Neural cell (in vitro differentiated cells): ENCODE data around the gene UPF1. TPM values are rescaled to one million over a fixed set of nuclear protein-coding genes. Genes with fewer than 3 reads are reported as not detected.

Experiments
- H2AFZ ChIP-seq: fragments of 200-600, 300-800 bp; sonication (generic), shearing (Covaris generic); 2 replicates; pipeline ENCODE4 v1.6.0; 2014; ENCODE audit warnings: low read depth, mild to moderate bottlenecking, antibody characterized with exemption, low read length, moderate library complexity
- H3F3A ChIP-seq: fragments of 200-600 bp; shearing (Covaris generic); 2 replicates; pipeline ENCODE4 v1.6.1; 2016; ENCODE audit warnings: mild to moderate bottlenecking, moderate library complexity, mixed read lengths, antibody characterized with exemption, low read length; ENCODE audit not compliant: insufficient read depth, poor library complexity, severe bottlenecking
- H3K27ac ChIP-seq: fragments of 200-600, 300-800 bp; sonication (generic), shearing (Covaris generic); 2 replicates; pipeline ENCODE4 v1.5.1; 2014; ENCODE audit warnings: mild to moderate bottlenecking, low read length, moderate library complexity
- H3K27me3 ChIP-seq: fragments of 300-800, 200-600 bp; sonication (generic), shearing (Covaris generic); 2 replicates; pipeline ENCODE4 v1.6.0; 2014; ENCODE audit warnings: mild to moderate bottlenecking, low read depth, low read length, moderate library complexity; ENCODE audit not compliant: insufficient read depth
- H3K36me3 ChIP-seq: fragments of 300-800, 200-600 bp; sonication (generic), shearing (Covaris generic); 2 replicates; pipeline ENCODE4 v1.5.1; 2014; ENCODE audit warnings: mild to moderate bottlenecking, antibody characterized with exemption, low read length, moderate library complexity; ENCODE audit not compliant: insufficient read depth
- H3K4me2 ChIP-seq: fragments of 300-800, 200-600 bp; sonication (generic), shearing (Covaris generic); 2 replicates; pipeline ENCODE4 v1.6.0; 2014; ENCODE audit warnings: mild to moderate bottlenecking, low read length
- H3K4me3 ChIP-seq: fragments of 300-800, 200-600 bp; sonication (generic), shearing (Covaris generic); 2 replicates; pipeline ENCODE4 v1.5.1; 2014; ENCODE audit warnings: mild to moderate bottlenecking, low read length, moderate library complexity
- H3K79me2 ChIP-seq: fragments of 200-600 bp; shearing (Covaris generic); replicated peaks from 2 replicates; pipeline ENCODE4 v1.6.0; 2014; ENCODE audit warnings: mild to moderate bottlenecking, low read length, moderate library complexity; ENCODE audit not compliant: insufficient read depth
- H3K9ac ChIP-seq: fragments of 300-800, 200-600 bp; sonication (generic), shearing (Covaris generic); 2 replicates; pipeline ENCODE4 v1.6.1; 2016; ENCODE audit warnings: mild to moderate bottlenecking, low read length, mixed read lengths
- H3K9me2 ChIP-seq: fragments of 200-600 bp; shearing (Covaris generic); 2 replicates; pipeline ENCODE4 v1.6.1; 2016; ENCODE audit warnings: mild to moderate bottlenecking, low read length, mixed read lengths; ENCODE audit not compliant: insufficient read depth
- H3K9me3 ChIP-seq: fragments of 200-600, 300-800 bp; sonication (generic), shearing (Covaris generic); 2 replicates; pipeline ENCODE4 v1.6.1; 2016; ENCODE audit warnings: mild to moderate bottlenecking, mixed run types, low read length, moderate library complexity, mixed read lengths
- H4K20me1 ChIP-seq: fragments of 200-600 bp; shearing (Covaris generic); 2 replicates; pipeline ENCODE4 v1.6.1; 2016; ENCODE audit warnings: mild to moderate bottlenecking, mixed run types; ENCODE audit not compliant: insufficient read depth
- EP300 ChIP-seq: fragments of 450-650 bp; conservative IDR thresholded peaks from 2 replicates; pipeline ENCODE4 v1.6.1; 2014; ENCODE audit warnings: antibody characterized with exemption, mild to moderate bottlenecking, moderate library complexity; ENCODE audit not compliant: poor library complexity, severe bottlenecking
- EZH2 ChIP-seq: fragments of 200-600, 300-800 bp; shearing (Covaris generic), sonication (generic); IDR thresholded peaks from 2 replicates; pipeline ENCODE4 v1.6.1; 2014; ENCODE audit warnings: antibody characterized with exemption, low read length, borderline replicate concordance, mild to moderate bottlenecking; ENCODE audit not compliant: insufficient read depth, poor library complexity, severe bottlenecking
- MXI1 ChIP-seq: fragments of 450-650 bp; conservative IDR thresholded peaks from 2 replicates; pipeline ENCODE4 v1.6.1; 2014; ENCODE audit warnings: antibody characterized with exemption, mild to moderate bottlenecking; ENCODE audit not compliant: poor library complexity, severe bottlenecking
- POLR2AphosphoS5 ChIP-seq: IDR thresholded peaks from 2 replicates; pipeline ENCODE4 v1.6.1; 2012
- RAD21 ChIP-seq: fragments of 450-650 bp; conservative IDR thresholded peaks from 2 replicates; pipeline ENCODE4 v1.6.1; 2014; ENCODE audit warnings: antibody characterized with exemption, mild to moderate bottlenecking, moderate library complexity
- REST ChIP-seq: IDR thresholded peaks from 2 replicates; pipeline ENCODE4 v1.6.1; 2012; ENCODE audit warnings: borderline replicate concordance
- SMC3 ChIP-seq: fragments of 450-650 bp; conservative IDR thresholded peaks from 2 replicates; pipeline ENCODE4 v1.6.1; 2014; ENCODE audit warnings: antibody characterized with exemption, mild to moderate bottlenecking, moderate library complexity; ENCODE audit not compliant: poor library complexity
- TAF1 ChIP-seq: IDR thresholded peaks from 2 replicates; pipeline ENCODE4 v1.6.1; 2012; ENCODE audit warnings: low read depth
- polyA plus RNA-seq: library from polyadenylated mRNA; depleted of rRNA; stranded (reverse); fragments of >200 nt; gene quantifications from 2 replicates; pipeline ENCODE4 v1.2.3, GENCODE V29; 2014
- TF ChIP-seq, protein P1 (sequence below): fragments of 450-650 bp; IDR thresholded peaks from 2 replicates; pipeline ENCODE4 v1.5.1; 2014; ENCODE audit warnings: antibody characterized with exemption, mild to moderate bottlenecking, moderate library complexity; ENCODE audit not compliant: poor library complexity, severe bottlenecking

UPF1 gene
- polyA plus RNA-seq, 1 donor from 2014 or later, result 39.3 TPM

DNA sequence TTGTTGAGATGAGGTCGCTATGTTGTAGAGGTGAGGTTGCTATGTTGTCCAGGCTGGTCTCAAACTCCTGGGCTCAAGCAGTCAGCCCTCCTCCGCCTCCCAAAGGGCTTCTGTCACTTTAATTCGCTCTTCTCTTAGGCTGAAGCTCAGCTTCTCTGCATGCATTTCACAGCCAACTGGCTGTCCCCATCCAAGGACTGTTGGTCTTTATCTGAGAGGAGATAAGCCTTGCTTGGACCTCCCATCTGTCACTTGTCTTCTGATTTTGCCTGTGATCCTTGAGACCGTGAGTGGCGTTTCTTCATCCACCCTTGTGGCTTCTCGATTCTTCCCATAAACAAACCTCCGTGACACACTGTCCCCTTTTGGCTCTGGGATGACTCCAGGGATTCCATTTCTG lies 39.8 kb downstream of the UPF1 start:
- H3K4me2 ChIP-seq, result no peak overlapping the region
- no peaks in the 10 kb centered on the region for H3K36me3 ChIP-seq
- H3K27ac ChIP-seq, result no peak overlapping the region
- TF ChIP-seq TAF1, result no peak
- no peaks in the 10 kb centered on the region for H3K9me2 ChIP-seq
- H3F3A ChIP-seq, result no peaks in the 10 kb centered on the region
- H3K27me3 ChIP-seq, result no peaks in the 10 kb centered on the region
- no peak overlapping the region for H2AFZ ChIP-seq
- H4K20me1 ChIP-seq, result no peaks in the 10 kb centered on the region
- no peaks in the 10 kb centered on the region for H3K79me2 ChIP-seq
- no peak overlapping the region for H3K4me3 ChIP-seq
- no peak overlapping the region for H3K9ac ChIP-seq
- no peaks in the 10 kb centered on the region for H3K9me3 ChIP-seq

- H2AFZ ChIP-seq, result no peak overlapping the region
- H3K4me2 ChIP-seq, result no peak overlapping the region
- no peak overlapping the region for H3K4me3 ChIP-seq
- H3K36me3 ChIP-seq, result peaks cover 14% of the 10 kb centered on the region
- TF ChIP-seq EP300 (no peak), TAF1 (no peak), SMC3 (no peak), POLR2AphosphoS5 (no peak), RAD21 (no peak), REST (no peak), MXI1 (no peak), EZH2 (no peak)
- TF ChIP-seq, protein P1, sequence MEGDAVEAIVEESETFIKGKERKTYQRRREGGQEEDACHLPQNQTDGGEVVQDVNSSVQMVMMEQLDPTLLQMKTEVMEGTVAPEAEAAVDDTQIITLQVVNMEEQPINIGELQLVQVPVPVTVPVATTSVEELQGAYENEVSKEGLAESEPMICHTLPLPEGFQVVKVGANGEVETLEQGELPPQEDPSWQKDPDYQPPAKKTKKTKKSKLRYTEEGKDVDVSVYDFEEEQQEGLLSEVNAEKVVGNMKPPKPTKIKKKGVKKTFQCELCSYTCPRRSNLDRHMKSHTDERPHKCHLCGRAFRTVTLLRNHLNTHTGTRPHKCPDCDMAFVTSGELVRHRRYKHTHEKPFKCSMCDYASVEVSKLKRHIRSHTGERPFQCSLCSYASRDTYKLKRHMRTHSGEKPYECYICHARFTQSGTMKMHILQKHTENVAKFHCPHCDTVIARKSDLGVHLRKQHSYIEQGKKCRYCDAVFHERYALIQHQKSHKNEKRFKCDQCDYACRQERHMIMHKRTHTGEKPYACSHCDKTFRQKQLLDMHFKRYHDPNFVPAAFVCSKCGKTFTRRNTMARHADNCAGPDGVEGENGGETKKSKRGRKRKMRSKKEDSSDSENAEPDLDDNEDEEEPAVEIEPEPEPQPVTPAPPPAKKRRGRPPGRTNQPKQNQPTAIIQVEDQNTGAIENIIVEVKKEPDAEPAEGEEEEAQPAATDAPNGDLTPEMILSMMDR, result no peak
- no peak overlapping the region for H3K27ac ChIP-seq
- H3K27me3 ChIP-seq, result no peaks in the 10 kb centered on the region
- no peaks in the 10 kb centered on the region for H3K9me3 ChIP-seq
- H4K20me1 ChIP-seq, result no peaks in the 10 kb centered on the region
- H3K9ac ChIP-seq, result no peak overlapping the region
- H3K9me2 ChIP-seq, result no peaks in the 10 kb centered on the region
- no peaks in the 10 kb centered on the region for H3K79me2 ChIP-seq
- H3F3A ChIP-seq, result no peaks in the 10 kb centered on the region
Measured at GRCh38 chr19:18875726-18876125, 44.0 kb downstream of the UPF1 start.

- no peak overlapping the region for H3K4me3 ChIP-seq
- H3K36me3 ChIP-seq, result peaks cover 17% of the 10 kb centered on the region
- H3K27ac ChIP-seq, result no peak overlapping the region
- TF ChIP-seq EZH2, result no peak
- no peak for TF ChIP-seq EP300
- TF ChIP-seq, protein P1, result no peak
- H3K9me2 ChIP-seq, result no peaks in the 10 kb centered on the region
- no peaks in the 10 kb centered on the region for H4K20me1 ChIP-seq
- H2AFZ ChIP-seq, result no peak overlapping the region
- H3K27me3 ChIP-seq, result no peaks in the 10 kb centered on the region
- H3K9me3 ChIP-seq, result no peaks in the 10 kb centered on the region
- H3K9ac ChIP-seq, result no peak overlapping the region
- H3F3A ChIP-seq, result no peaks in the 10 kb centered on the region
- H3K79me2 ChIP-seq, result no peaks in the 10 kb centered on the region
- H3K4me2 ChIP-seq, result no peak overlapping the region
Measured at GRCh38 chr19:18876865-18877264, 45.1 kb downstream of the UPF1 start.
